ENCODE measurements around the gene EFS.

DNA sequence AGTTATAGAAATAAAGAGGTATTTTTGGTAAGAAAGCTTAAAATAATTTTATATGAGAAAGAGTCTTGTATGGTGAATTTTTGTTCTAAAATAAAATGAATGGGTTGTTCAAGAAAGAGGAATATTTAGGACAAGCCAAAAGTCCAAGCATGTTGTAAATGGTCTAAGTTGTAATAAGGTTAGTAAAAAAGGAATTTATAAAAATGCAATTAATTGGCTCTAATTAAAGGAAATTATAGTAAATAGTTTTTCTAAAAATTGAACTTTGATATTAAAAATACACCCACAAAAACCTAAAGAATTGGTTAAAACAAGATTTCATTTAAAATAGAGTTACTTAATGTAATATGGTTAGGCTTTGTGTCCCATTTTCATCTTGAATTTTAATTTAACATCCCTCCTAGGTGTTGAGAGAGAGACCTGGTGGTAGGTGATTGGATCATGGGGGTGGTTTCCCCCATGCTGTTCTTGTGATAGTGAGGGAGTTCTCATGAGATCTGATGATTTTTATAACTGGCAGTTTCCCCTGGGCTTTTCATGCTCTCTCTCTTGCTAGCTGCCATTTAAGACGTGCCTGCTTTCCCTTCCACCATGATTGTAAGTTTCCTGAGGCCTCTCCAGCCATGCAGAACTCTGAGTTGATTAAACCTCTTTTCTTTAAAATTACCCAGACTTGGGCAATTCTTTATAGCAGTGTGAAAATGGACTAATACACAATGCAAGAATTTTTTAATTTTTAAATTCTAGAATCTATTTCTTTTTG lies 25.3 kb downstream of the EFS start:
- TF ChIP-seq POLR2A (IDR thresholded peaks at IDR 0.05), result no peak
- TF ChIP-seq, protein P1, sequence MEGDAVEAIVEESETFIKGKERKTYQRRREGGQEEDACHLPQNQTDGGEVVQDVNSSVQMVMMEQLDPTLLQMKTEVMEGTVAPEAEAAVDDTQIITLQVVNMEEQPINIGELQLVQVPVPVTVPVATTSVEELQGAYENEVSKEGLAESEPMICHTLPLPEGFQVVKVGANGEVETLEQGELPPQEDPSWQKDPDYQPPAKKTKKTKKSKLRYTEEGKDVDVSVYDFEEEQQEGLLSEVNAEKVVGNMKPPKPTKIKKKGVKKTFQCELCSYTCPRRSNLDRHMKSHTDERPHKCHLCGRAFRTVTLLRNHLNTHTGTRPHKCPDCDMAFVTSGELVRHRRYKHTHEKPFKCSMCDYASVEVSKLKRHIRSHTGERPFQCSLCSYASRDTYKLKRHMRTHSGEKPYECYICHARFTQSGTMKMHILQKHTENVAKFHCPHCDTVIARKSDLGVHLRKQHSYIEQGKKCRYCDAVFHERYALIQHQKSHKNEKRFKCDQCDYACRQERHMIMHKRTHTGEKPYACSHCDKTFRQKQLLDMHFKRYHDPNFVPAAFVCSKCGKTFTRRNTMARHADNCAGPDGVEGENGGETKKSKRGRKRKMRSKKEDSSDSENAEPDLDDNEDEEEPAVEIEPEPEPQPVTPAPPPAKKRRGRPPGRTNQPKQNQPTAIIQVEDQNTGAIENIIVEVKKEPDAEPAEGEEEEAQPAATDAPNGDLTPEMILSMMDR (IDR thresholded peaks at IDR 0.05), result no peak
